GM19372 (cell line): Measurements from ENCODE around the gene SOX6.

Experiments used
- ATAC-seq: cut with Tn5 transposase; IDR thresholded peaks from one replicate; pipeline ENCODE4 v1.9.1; 2021; ENCODE audit warnings: mild to moderate bottlenecking, low read depth, moderate library complexity; ENCODE audit not compliant: unreplicated experiment

The SOX6 gene

GRCh38 chr11:15943418-15944197, 412.7 kb downstream of the SOX6 start:
- ATAC-seq: no peak

- ATAC-seq: no peak
Measured at GRCh38 chr11:15942936-15943335, 413.4 kb downstream of the SOX6 start.

GRCh38 chr11:15942126-15942525, 414.2 kb downstream of the SOX6 start:
- ATAC-seq: no peak

GRCh38 chr11:15941206-15941770, 415.1 kb downstream of the SOX6 start:
- no peak for ATAC-seq

GRCh38 chr11:15940462-15941205, 415.7 kb downstream of the SOX6 start:
- ATAC-seq: no peak

GRCh38 chr11:15938983-15939382, 417.4 kb downstream of the SOX6 start:
- ATAC-seq: no peak

GRCh38 chr11:15938121-15938611, 418.2 kb downstream of the SOX6 start:
- ATAC-seq: no peak

GRCh38 chr11:15937601-15938120, 418.7 kb downstream of the SOX6 start:
- ATAC-seq: no peak

- no peak for ATAC-seq
Measured at GRCh38 chr11:15936011-15936410, 420.3 kb downstream of the SOX6 start.

- no peak for ATAC-seq
Measured at GRCh38 chr11:15935373-15935772, 421.0 kb downstream of the SOX6 start.

GRCh38 chr11:15933886-15934625, 422.3 kb downstream of the SOX6 start:
- no peak for ATAC-seq

GRCh38 chr11:15932417-15932816, 423.9 kb downstream of the SOX6 start:
- ATAC-seq: no peak

- ATAC-seq: no peak
Measured at GRCh38 chr11:15931497-15931896, 424.8 kb downstream of the SOX6 start.

- ATAC-seq: no peak
Measured at GRCh38 chr11:15930442-15931025, 425.8 kb downstream of the SOX6 start.

GRCh38 chr11:15929371-15929901, 426.9 kb downstream of the SOX6 start:
- no peak for ATAC-seq

GRCh38 chr11:15927864-15928217, 428.5 kb downstream of the SOX6 start:
- no peak for ATAC-seq

GRCh38 chr11:15927196-15927863, 429.0 kb downstream of the SOX6 start:
- no peak for ATAC-seq

GRCh38 chr11:15926071-15926470, 430.3 kb downstream of the SOX6 start:
- ATAC-seq: no peak

GRCh38 chr11:15923183-15923582, 433.2 kb downstream of the SOX6 start:
- no peak for ATAC-seq
